Cerebellar nuclear complex (tissue), 1 donor: Measurements from ENCODE around the gene CBFB.

Experiments used
- DNase-seq, 2 experiments: peaks; one replicate each; lab custom pipeline; 2025; lab: John Stamatoyannopoulos, UW

CBFB gene

DNA sequence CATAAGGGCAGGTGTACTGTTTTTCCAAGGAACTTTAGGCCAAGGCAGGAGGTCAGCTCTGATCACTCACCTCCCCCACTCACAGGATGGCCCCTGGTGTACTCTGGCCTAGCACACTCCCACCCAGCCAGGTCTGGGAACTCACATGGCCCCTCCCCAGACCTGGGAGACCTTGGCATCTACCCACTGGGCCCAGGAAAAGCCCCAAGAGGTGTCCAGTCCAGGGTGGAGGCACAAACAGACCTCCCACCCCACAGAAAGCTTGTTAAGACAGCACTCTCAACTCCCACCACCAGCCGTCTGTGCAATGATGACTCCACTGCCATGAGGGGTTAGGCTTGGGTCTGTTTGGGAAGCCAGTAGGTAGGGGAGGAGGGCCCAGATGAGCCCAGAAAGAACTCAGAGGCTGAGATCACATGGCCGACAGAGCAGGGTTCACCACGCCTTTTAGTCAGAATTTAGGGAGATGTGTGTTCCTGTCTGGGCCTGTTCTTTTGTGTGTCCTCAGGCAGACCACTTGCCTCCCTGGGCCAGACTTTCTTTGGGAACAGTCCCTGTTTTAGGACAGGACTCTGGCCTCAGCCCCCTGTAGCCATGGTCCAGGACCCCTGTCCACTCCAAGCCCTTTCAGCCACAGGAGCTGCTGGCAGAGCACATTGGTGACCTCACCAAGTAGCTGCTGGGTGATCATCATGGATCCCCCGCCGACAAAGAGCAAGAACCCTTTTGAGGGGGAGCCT lies 12.1 kb upstream of the CBFB start:
- DNase-seq: no peak

DNA sequence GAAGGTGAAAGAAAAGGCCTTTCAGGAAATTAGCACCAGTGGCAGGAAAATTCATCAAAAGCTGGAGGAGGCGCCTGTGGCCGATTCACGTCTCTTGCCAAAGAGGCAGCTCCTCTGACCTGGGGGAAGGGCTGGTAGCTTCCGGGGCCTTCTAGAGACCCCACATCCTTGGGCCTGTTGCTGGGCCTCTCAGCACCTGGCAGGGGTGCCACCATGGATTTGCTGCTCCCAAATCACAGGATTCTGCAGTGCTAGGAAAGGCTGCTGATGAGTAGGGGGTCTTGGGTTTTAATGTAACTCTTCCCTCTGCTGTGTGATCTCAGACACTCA lies 11.6 kb upstream of the CBFB start:
- no peak for DNase-seq

DNA sequence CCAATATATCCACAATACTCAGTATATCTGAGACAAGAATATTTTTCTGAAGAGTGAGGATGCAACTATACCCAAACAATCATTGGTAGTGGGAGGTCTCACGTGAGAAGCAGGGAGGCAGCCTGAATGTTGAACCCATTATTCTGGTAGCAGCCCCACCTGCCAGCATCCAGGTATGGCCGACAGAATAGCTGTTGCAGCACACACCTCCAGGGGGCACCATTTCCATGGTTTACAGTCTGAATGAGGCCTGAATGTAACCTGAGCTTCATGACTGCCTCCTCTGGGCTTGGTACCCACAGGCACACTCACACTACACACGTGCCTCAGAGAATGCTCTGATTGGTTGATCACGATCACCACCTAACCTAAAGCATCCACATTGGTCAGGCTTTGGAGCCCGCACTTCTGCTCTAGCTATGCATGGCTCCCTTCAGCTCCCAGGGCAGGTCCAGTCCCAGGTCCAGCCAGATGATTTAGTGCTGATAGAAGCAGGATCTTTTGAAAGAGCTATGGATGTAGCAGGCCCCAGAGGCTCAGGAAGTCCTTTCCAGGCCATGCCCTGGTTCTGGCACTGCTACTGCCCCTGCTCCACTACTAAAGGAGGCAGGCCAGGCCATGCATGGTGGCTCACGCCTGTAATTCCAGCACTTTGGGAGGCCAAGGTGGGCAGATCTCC lies 11.0 kb upstream of the CBFB start:
- no peak for DNase-seq

DNA sequence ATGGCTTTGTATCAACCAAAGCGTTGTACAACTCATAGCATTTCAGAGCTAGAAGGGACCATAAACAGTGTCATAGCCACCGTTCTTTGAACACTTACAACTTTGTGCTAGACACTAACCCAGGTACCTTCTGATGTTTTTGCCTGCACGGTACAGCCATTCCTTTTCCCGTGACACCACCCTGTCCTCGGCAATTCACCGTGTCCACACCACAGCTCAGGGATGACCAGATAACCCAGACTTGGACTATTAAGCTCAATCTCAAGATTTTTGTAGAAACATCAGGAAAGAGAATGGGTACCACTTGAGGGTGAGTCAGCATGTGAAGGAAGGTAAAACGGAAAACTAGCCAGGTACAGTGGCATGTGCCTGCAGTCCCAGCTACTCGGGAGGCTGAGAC lies 9.8 kb upstream of the CBFB start:
- no peak for DNase-seq

DNA sequence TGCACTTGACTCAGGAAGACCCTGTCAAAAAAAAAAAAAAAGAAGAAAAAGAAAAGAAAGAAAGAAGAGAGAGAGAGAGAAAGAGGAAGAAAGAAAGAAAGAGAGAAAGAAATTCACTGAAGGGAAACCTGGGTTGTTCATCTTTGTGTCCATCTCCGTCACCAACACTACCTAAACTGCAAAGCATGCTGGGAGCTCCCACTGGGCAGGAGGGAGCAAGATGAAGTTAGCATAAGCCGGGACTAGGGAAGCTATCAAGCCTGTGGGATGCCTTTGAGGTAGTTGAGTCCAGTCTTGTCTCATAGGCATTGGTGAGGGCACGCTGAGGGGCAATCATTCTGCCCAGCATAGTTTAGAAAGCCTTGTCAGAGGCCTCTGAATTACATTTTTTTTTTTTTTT lies 7.6 kb upstream of the CBFB start:
- DNase-seq: no peak

DNA sequence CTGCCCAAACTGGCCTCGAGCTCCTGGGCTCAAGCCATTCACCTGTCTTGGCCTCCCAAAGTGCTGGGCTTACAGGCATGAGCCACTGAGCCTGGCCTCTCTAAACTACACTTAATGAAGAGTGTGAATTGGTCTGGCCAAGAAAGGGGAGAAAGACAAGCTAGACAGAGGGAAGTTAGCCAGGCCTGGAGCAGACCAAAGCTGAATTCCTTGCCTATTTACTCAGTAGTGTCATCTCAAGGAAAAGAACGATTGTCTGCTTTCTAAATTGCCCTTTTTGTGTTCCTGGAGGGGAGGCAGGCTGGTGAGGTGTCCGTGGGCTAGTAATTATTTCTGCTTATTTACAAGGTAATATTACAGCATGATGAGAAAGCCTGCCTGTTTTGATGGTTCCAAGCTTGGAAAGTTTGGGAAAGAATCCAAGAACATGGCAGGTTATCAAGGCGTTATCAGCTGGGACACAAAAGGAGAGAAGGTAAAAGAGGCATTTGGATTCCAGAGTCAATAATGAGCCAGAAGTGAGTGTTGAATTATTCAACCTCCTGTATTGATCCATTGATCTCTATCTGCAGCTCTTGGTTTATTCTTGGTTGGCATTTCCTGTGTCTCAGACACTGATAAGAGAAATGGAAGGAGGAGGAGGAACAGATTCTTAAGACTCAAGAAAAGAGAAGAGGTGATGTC lies 6.3 kb upstream of the CBFB start:
- DNase-seq: no peak

DNA sequence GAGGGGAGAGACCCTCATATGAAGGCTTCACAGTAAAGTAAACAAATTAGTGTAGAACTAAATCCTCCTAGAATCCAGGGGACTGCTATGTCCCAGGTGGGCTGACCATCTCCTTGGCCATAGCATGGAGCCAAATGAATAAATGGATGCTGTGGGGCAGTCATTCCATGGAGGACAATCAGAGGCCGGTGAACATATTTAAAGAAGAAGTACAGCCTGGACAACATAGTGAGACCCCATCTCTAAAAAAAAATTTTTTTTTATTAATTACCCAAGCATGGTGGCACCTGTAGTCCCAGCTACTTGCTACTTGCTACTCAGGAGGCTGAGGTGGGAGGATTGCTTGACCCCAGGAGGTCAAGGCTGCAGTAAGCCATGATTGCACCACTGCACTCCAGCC lies 5.3 kb upstream of the CBFB start:
- no peak for DNase-seq

DNA sequence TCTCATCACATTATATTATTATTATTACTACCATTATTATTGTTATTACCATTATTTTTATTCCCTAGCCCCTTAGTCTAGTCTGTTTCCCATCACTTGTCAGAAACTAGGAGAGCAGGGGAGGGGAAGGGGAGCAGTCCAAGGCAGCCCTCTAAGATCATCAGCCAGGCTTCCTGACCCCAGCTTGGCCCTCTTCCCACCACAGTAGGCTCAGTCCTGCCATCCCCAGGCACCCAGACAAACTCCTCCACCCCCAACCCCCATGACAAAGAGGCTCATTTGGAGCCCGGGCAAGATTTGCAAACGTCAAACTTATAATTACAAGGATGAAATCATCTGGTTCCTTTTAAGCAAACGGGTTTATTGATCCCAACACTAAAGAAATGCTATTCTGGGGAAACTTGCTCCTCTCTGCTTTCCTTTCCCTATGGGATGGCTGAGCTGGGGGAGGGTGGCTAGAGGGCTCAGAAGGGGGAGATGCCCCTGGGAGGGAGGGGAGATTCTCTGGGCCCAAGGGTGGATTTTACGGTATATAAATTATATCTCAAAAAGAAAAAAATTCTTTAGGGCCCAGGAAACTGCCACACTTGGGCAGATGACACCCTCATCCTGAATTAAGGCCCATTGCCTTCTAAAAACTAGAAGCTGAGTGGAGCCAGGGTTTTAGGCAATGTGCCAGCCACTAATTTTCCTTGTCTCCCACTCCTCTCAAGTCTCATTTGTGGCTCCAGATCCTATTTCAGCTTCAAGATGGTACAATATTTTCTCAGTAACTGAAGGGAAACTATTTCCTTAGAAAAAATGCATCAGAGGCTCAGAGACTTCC lies 4.4 kb upstream of the CBFB start:
- no peak for DNase-seq

DNA sequence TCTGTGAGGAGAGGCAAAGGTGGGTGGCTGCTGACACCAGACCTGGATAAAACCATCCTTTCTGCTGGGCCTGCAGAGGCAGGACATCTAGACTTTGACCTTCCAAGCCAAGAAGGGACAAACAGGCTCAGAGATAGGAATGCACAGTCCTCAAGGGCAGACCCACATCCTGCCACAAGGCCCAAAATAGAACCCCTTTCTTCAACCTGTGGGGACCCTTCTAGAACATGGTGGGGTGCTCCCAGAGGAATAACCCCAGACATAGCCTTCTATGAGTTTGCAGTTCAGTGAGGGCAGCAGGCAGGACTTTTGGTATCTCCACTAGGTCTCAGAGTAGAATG lies 3.8 kb upstream of the CBFB start:
- DNase-seq: no peak

DNA sequence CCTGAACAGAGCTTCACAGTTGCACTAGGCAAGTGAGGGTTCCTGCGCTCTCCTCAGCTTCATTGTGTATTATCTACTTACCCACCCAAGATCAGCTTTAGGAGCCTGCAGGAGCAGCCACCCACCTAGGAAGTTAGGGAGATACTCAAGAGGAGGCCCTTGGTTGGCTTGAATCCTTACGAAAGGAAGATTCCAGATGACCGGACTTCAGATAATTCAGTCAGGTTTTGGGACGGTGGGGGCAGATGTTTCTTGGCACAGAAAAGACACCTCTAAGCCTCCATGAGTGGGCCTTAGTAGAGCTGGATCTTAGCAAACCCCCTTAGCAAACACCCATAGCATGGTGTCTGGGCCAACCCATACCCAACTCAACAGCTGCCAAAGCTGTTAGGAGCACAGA lies 2.4 kb upstream of the CBFB start:
- no peak for DNase-seq

DNA sequence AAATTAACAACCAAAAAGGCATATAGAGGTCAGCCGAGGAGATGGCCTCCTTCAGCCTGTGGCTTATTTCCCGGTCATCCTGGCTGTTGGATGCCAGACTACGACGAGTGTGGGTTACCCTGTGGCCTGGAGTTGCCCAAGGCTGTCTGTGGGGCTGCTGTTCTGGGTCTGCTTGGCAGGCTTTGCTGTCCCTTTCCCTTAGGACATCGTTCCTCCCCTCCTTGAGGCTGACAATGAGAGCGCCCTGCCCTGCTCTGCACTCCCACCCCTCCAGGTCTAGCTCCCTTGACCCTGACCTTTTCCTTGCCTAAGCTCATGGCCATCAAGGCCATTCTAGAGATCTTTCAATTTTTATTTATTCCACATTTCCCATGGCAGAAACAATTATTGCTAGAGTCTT lies 1.9 kb upstream of the CBFB start:
- no peak for DNase-seq

DNA sequence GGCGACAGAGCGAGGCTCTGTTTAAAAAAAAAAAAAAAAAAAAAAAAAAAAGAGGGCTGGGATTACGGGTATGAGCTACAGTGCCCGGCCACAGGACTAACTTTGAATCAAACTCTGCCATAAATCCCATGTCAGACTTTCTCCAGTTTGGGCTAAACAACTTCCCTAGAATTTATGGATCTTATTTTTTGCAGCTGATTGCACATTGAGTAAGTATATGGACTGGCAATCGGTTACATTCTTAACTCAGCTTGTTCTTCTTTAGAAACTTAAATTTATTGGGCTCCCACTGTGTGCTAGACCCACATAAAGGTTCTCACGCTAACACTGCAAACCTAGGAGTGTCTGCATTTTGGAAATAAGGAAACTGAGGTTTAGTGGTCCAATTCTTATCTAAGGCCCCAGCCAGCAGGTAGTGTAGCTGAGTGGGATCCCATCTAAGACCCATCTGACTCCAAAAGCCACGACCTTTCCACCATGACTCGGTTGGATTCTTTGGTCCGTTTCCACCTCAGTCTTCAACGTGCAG lies 718 bp upstream of the CBFB start:
- DNase-seq: no peak

DNA sequence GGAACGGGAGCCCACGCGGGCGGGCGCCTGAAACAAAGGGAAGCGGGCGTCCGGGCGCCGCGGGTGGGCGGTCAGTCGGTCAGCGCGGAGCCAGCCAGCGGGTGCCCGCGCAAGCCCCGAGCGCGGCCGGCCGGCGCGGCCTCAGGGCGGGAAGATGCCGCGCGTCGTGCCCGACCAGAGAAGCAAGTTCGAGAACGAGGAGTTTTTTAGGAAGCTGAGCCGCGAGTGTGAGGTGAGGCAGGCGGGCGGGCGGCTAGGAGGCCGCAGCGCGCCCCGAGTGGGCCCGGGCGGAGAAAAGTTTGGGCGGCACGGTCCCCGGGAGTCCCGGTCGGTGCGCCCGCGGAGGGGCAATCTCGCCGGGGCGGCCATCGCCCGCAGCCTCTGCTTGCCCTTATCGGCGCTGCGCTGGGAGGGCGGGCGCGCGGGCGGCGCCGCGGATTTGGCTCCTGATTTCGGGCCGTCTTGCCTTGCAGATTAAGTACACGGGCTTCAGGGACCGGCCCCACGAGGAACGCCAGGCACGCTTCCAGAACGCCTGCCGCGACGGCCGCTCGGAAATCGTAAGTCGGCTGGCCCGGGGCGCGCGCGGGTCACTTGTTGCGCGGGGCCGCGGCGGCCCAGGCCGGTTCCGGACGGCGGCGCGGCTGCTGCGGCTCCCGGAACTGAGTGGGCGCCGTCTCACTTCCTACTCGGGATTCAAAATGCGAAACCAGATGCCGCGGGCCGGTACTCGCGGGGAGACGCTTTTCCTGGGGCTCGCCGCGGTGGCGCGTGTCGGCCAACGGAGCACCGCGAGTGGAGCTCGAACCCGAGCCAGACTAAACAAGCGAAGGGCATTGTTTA lies 526 bp downstream of the CBFB start:
- DNase-seq: no peak

DNA sequence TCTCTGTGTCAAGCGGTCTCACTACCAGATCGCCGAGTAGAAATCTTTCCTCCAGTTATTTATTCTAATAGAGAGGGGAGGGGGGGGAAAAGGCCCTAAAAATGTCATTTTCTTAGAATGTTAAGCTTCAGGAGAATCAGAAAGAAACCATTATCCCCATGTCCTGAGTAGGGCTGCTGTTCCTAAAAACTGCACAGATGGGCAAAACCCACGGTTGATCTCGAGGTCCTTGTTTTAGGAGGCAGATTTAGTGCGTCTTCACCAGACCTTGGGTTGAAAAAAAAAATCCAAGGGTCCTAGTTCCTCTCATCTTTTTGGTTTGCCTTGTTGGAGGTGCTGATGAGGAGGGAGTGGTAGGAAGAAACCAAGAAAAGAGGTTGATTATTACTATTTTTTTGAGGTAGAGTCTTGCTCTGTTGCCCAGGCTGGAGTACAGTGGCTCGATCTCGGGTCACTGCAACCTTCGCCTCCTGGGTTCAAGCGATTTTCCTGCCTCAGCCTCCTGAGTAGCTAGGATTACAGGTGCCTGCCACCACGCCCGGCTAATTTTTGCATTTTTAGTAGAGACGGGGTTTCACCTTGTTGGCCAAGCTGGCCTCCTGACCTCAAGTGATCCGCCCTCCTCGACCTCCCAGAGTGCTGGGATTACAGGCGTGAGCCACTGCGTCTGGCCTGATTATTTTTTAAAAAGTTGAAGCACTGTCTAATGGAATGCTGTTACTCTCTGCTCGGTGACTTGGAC lies 1.4 kb downstream of the CBFB start:
- no peak for DNase-seq

DNA sequence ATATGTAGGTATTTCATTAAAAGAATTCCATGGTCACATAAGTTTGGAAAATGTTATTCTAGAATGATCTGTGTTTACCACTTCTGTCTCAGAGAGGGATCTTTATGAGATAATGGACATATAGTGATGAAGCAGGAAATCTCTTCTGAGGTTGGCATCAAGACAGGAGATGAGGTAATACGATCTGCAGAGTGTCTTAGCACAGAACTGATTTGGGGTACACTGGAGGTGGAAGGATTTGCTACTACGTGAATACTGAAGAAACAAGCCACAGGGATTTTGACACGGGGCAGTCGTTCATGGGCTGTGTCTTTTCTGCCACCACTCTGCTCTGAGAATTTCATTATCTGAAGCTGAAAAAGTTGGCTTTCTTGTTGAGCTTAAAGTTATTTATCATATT lies 5.5 kb downstream of the CBFB start:
- no peak for DNase-seq

DNA sequence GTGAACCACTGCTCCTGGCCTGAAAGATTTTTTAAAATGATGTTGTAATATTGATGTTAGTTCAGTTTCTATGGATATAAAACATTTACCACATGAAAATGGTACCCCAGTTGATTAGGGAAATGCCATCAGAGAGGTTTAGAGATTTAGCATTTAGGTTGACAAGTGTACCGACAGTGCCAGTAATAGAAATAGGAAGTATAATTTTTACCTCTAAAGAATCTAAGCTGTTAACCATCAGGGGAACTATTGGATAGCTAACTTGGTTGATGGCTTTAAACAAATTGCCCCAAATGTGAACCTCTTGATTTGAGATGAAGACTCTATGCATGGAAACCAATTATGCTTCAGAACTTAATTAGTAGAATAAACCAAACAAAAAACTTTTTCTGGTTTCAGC lies 6.4 kb downstream of the CBFB start:
- no peak for DNase-seq

DNA sequence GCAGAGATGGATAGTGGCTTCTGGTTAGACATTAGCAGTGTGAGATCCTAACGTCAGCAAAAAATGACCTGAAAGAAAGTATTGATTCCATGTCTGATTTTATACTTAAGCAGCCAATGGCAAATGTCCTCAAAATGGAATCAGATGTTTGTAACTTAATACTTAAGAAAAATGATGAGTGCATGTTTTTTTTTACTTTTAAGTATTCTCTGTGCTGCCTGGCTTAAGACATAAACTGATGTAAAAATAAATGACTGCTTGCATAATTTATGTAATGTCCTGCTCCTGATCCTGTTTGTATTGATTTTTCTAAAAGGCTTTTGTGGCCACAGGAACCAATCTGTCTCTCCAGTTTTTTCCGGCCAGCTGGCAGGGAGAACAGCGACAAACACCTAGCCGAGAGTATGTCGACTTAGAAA lies 7.4 kb downstream of the CBFB start:
- DNase-seq: no peak

DNA sequence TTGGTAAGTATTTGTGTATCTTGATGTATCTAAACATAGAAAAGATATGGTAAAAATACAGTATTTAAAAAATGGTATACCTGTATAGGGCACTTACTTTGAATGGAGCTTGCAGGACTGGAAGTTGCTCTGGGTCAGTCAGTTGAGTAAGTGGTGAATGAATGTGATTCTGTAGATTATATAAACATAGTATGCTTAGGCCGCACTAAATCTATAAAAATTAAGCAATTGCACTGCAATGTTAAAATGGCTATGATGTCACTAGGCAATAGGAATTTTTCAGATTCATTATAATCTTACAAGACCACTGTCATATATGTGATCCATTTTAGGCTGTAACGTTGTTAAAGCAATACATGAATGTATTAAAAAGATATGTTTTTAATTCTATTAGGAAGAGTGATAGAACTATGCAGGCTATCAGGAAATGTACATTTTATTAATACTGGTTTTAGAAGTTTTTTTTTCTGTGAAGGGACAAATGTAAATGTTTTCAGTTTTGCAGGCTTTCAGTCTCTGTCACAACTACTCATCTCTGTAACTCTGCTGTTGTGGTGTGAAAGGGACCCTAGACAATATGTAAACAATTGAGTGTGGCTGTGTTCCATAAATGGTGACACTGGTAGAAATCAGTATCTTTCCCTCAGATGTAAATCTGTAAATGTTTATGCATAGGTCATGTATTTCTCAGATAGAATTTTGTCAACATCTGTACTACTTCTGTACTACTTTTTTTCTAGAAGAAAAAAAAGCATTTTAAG lies 10.5 kb downstream of the CBFB start:
- DNase-seq: no peak

DNA sequence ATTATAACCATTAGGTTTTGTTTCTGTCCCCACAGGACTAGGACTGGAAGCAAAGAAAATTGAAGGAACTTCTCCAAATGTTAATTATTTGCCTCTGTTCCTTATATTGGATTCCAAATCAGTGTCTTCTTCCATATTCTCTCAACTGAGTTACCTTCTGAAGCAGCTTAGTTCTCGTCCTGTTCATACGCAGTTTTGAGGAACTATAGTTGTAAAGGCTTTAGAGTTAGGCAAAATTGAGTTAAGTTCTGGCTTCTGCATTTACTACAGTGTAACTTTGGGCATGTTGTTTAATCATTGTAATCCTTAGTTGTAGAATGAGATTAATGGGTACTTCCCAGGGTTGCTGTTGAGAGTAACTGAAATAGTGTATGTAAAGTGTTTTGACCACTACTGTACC lies 11.2 kb downstream of the CBFB start:
- no peak for DNase-seq

DNA sequence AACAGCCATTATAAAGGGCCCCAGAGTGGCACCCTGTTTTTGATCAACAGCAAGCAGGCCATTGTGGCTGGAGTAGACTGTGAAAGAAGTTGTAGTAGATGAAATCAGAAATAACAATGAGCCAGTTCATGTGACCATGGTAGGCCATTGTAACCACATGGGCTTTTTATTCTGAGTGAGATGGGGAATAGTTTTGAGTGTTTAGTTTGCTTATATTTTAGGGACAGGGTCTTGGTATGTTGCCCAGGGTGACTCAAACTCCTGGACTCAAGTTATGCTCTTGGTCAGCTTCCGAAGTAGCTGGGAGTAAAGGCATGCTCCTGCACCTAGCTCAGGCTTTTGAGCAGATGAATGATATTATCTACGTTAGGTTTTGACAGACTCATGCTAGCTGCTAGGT lies 12.0 kb downstream of the CBFB start:
- no peak for DNase-seq
